HG03432 (cell line): ENCODE measurements around the gene DDX11.
"Not testable (repeated sequence)": the region's sequence is repeated elsewhere in the genome, so short reads cannot be mapped to it uniquely, and the experiment has no call there.

ENCODE experiments used
- ATAC-seq: cut with Tn5 transposase; IDR thresholded peaks from one replicate; pipeline ENCODE4 v1.9.1; 2021; ENCODE audit warnings: mild to moderate bottlenecking, moderate library complexity; ENCODE audit not compliant: unreplicated experiment

DDX11 gene

GRCh38 chr12:31073527-31074332 lies at the start of gene DDX11:
Gene DDX11, plus strand, starts transcription at chr12:31073860. Its CDS starts 4,534 bp downstream, at chr12:31078394.
- peak; percentile 95 for ATAC-seq

- no peak for ATAC-seq
These were observed 47.5 kb upstream of the DDX11 start for GRCh38 chr12:31026202-31026601.

GRCh38 chr12:31027006-31027405 lies 46.7 kb upstream of the DDX11 start:
- ATAC-seq, result not testable (repeated sequence)

GRCh38 chr12:31029468-31029867 lies 44.2 kb upstream of the DDX11 start:
- no peak for ATAC-seq

- ATAC-seq, result no peak
These were observed 43.6 kb upstream of the DDX11 start for GRCh38 chr12:31029916-31030562.

GRCh38 chr12:31031951-31032335 lies 41.7 kb upstream of the DDX11 start:
- ATAC-seq, result no peak

GRCh38 chr12:31033146-31033545 lies 40.5 kb upstream of the DDX11 start:
- no peak for ATAC-seq

- ATAC-seq, result no peak
These were observed 40.0 kb upstream of the DDX11 start for GRCh38 chr12:31033681-31034080.

GRCh38 chr12:31034372-31034771 lies 39.3 kb upstream of the DDX11 start:
- ATAC-seq, result no peak

- no peak for ATAC-seq
These were observed 38.4 kb upstream of the DDX11 start for GRCh38 chr12:31035226-31035625.

GRCh38 chr12:31035967-31036665 lies 37.5 kb upstream of the DDX11 start:
- no peak for ATAC-seq

GRCh38 chr12:31037028-31037427 lies 36.6 kb upstream of the DDX11 start:
- no peak for ATAC-seq

GRCh38 chr12:31037931-31038330 lies 35.7 kb upstream of the DDX11 start:
- ATAC-seq, result no peak

GRCh38 chr12:31041033-31041564 lies 32.6 kb upstream of the DDX11 start:
- no peak for ATAC-seq

GRCh38 chr12:31050143-31050542 lies 23.5 kb upstream of the DDX11 start:
- ATAC-seq, result not testable (repeated sequence)

- ATAC-seq, result not testable (repeated sequence)
These were observed 23.1 kb upstream of the DDX11 start for GRCh38 chr12:31050548-31050947.

GRCh38 chr12:31051692-31052091 lies 22.0 kb upstream of the DDX11 start:
- peak; percentile 87 for ATAC-seq

GRCh38 chr12:31052121-31052520 lies 21.5 kb upstream of the DDX11 start:
- ATAC-seq, result peak; percentile 2

GRCh38 chr12:31052666-31053439 lies 20.8 kb upstream of the DDX11 start:
- not testable (repeated sequence) for ATAC-seq

GRCh38 chr12:31053944-31054343 lies 19.7 kb upstream of the DDX11 start:
- not testable (repeated sequence) for ATAC-seq

- ATAC-seq, result no peak
These were observed 16.0 kb upstream of the DDX11 start for GRCh38 chr12:31057671-31058070.
